ENCODE data around the gene DLG3.

DNA sequence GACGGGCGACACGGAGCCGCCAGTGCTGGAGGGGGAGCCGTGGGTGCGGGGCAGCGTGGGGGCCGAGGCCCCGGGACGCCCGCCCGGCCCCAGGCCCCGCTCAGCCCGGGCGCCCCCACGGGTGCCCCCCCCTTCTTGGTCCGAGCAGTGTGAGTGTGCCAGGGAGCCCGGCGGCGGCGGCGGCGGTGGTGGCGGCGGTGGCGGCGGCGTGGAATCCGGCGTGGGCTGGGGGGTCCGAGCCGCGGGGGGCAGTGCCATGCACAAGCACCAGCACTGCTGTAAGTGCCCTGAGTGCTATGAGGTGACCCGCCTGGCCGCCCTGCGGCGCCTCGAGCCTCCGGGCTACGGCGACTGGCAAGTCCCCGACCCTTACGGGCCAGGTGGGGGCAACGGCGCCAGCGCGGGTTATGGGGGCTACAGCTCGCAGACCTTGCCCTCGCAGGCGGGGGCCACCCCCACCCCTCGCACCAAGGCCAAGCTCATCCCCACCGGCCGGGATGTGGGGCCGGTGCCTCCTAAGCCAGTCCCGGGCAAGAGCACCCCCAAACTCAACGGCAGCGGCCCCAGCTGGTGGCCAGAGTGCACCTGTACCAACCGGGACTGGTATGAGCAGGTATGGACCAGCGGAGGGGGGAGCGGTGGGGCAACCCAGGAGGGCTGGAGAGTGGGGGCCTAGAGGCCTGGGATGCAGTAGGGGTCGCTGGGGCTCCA, 466 bp downstream of the DLG3 start:
- TF ChIP-seq, protein P1, sequence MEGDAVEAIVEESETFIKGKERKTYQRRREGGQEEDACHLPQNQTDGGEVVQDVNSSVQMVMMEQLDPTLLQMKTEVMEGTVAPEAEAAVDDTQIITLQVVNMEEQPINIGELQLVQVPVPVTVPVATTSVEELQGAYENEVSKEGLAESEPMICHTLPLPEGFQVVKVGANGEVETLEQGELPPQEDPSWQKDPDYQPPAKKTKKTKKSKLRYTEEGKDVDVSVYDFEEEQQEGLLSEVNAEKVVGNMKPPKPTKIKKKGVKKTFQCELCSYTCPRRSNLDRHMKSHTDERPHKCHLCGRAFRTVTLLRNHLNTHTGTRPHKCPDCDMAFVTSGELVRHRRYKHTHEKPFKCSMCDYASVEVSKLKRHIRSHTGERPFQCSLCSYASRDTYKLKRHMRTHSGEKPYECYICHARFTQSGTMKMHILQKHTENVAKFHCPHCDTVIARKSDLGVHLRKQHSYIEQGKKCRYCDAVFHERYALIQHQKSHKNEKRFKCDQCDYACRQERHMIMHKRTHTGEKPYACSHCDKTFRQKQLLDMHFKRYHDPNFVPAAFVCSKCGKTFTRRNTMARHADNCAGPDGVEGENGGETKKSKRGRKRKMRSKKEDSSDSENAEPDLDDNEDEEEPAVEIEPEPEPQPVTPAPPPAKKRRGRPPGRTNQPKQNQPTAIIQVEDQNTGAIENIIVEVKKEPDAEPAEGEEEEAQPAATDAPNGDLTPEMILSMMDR (optimal IDR thresholded peaks at IDR 0.05 in 1 of 3, IDR thresholded peaks at IDR 0.05 in 1 of 3, conservative IDR thresholded peaks at IDR 0.05 in 1 of 3; ENCODE audit: extremely low read depth in 1 of 3, insufficient read depth in 2 of 3, low read length in 3 of 3), result no peak
- TF ChIP-seq EZH2 (IDR thresholded peaks at IDR 0.05; ENCODE audit: low read length), result peak; percentile 48

All from keratinocyte (primary cell).